ENCODE results near the gene TAGLN. TPM values are rescaled to one million over a fixed set of nuclear protein-coding genes. Genes with fewer than 3 reads are reported as not detected.

Gene TAGLN
- total RNA-seq, 2 experiments from 2014 or later: 2.0 to 2.5 TPM

GRCh38 chr11:117200813-117201657 is 1.9 kb downstream of the TAGLN start:
- no peak for TF ChIP-seq CTCF (IDR thresholded peaks at IDR 0.05)
- no peaks in the 10 kb centered on the region for H3K4me1 Mint-ChIP-seq (ENCODE audit: low read depth)
- H3K9me3 Mint-ChIP-seq: no peaks in the 10 kb centered on the region
- ChIA-PET CTCF (no interaction called here), POLR2A (interaction anchor here (4.4 kb wide), 1 partner anchor 20 kb away, joined by 21 read pairs; no protein-coding TSS in a partner anchor)
- DNase-seq (no peak), ATAC-seq (no peak)
- no peak overlapping the region for H3K27ac Mint-ChIP-seq
- H3K27me3 Mint-ChIP-seq: no peaks in the 10 kb centered on the region
- peaks cover 15% of the 10 kb centered on the region for H3K36me3 Mint-ChIP-seq (ENCODE audit: low read depth)
- no peak overlapping the region for H3K4me3 Mint-ChIP-seq
- intact Hi-C loops (cut with micrococcal nuclease): no loop called here

DNA sequence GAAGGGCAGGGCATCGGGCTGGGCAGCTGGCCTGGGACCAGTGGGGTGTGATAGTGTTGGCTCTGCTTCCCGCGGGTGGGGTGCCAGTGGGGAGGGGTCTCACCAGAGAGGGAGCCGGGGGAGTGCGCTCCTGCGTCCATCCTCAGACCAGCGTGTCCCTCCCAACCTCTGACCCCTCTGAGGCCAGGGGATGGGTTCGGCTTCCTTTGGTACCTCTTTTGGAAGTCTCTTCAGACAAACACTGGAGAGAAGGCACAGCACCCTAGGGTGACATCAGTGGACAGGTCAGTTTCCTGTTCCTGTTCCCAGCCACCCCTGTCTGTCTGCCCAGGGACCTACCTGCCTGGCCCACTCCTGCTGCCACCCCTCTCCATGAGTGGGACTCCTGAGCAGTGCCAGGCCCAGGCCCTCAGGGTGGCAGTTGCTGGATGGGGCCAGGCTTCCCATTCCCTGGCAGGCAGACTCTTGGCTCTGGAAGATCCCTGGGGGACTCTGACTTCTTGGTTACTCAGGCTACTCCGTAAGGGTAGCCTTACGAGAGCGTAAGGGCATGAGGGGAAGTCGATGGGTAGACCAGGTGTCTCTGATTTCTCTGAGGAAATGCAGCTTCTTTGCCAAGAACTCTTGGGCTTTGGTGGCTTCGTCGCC is 2.6 kb downstream of the TAGLN start:
- no peak for ATAC-seq
- POLR2A ChIA-PET: interaction anchor here (1.0 to 4.4 kb wide), 2 partner anchors 9 to 19 kb away, joined by 4 to 21 read pairs; no protein-coding TSS in a partner anchor
- CTCF ChIA-PET: interaction anchor here (1.2 kb wide), 1 partner anchor 25 kb away, joined by 3 read pairs; no protein-coding TSS in a partner anchor
- Mint-ChIP-seq H3K9me3 (no peaks in the 10 kb centered on the region), H3K27ac (no peak overlapping the region), H3K4me1 (ENCODE audit: low read depth) (no peaks in the 10 kb centered on the region), H3K27me3 (no peaks in the 10 kb centered on the region), H3K4me3 (no peak overlapping the region), H3K36me3 (ENCODE audit: low read depth) (peaks cover 16% of the 10 kb centered on the region)
- no peak for DNase-seq
- intact Hi-C loops (cut with micrococcal nuclease): no loop called here
- no peak for TF ChIP-seq CTCF (IDR thresholded peaks at IDR 0.05)

GRCh38 chr11:117202386-117203068 is 3.4 kb downstream of the TAGLN start:
- Mint-ChIP-seq H3K27ac (peak overlapping the region; percentile 15), H3K9me3 (no peaks in the 10 kb centered on the region), H3K36me3 (ENCODE audit: low read depth) (peaks cover 16% of the 10 kb centered on the region), H3K4me3 (no peak overlapping the region), H3K4me1 (ENCODE audit: low read depth) (no peaks in the 10 kb centered on the region), H3K27me3 (no peaks in the 10 kb centered on the region)
- ChIA-PET CTCF (interaction anchor here (1.2 kb wide), 1 partner anchor 25 kb away, joined by 3 read pairs; no protein-coding TSS in a partner anchor), POLR2A (interaction anchor here (1.0 to 4.4 kb wide), 4 partner anchors 8 to 35 kb away, joined by 3 to 21 read pairs (median 4); no protein-coding TSS in a partner anchor)
- DNase-seq (no peak), ATAC-seq (no peak)
- no peak for TF ChIP-seq CTCF (IDR thresholded peaks at IDR 0.05)
- intact Hi-C loops (cut with micrococcal nuclease): no loop called here

- DNase-seq (no peak), ATAC-seq (no peak)
- TF ChIP-seq CTCF (IDR thresholded peaks at IDR 0.05): no peak
- ChIA-PET CTCF (no interaction called here), POLR2A (interaction anchor here (1.3 to 4.4 kb wide), 3 partner anchors 18 to 36 kb away, joined by 3 to 21 read pairs (median 3); no protein-coding TSS in a partner anchor)
- Mint-ChIP-seq H3K36me3 (ENCODE audit: low read depth) (peaks cover 16% of the 10 kb centered on the region), H3K4me3 (no peak overlapping the region), H3K9me3 (no peaks in the 10 kb centered on the region), H3K4me1 (ENCODE audit: low read depth) (no peaks in the 10 kb centered on the region), H3K27ac (peak overlapping the region; percentile 15), H3K27me3 (no peaks in the 10 kb centered on the region)
- intact Hi-C loops (cut with micrococcal nuclease): no loop called here
Measured at GRCh38 chr11:117203069-117203407, 3.9 kb downstream of the TAGLN start.

Data from activated CD8-positive, alpha-beta T cell treated with anti-CD3 and anti-CD28 coated beads for 36 hours (primary cell).